HEK293 (cell line): Measurements from ENCODE around the gene SIPA1.

Experiments used
- BCL11A ChIP-seq: fragments of 450-650 bp; formaldehyde crosslinking; IDR thresholded peaks from 2 replicates; pipeline ENCODE4 v1.5.1; 2016; ENCODE audit warnings: low read depth, missing biosample characterization, missing genetic modification characterization
- TRIM28 ChIP-seq: IDR thresholded peaks from 2 replicates; pipeline ENCODE4 v1.6.1; 2011; ENCODE audit warnings: low read length, control low read depth, borderline replicate concordance
- TF ChIP-seq, protein P1 (sequence below): fragments of 450-650 bp; formaldehyde crosslinking; IDR thresholded peaks from 2 replicates; pipeline ENCODE4 v1.5.1; 2016; ENCODE audit warnings: missing biosample characterization, missing genetic modification characterization
- TF ChIP-seq, protein P2 (sequence below): fragments of 450-650 bp; formaldehyde crosslinking; IDR thresholded peaks from 2 replicates; pipeline ENCODE4 v1.5.1; 2016; ENCODE audit warnings: missing biosample characterization, missing genetic modification characterization
- TF ChIP-seq, protein P3 (sequence below): fragments of 450-650 bp; formaldehyde crosslinking; IDR thresholded peaks from 2 replicates; pipeline ENCODE4 v1.5.1; 2016; ENCODE audit warnings: missing biosample characterization, missing genetic modification characterization
- TF ChIP-seq, protein P4 (sequence below): fragments of 450-650 bp; formaldehyde crosslinking; IDR thresholded peaks from 2 replicates; pipeline ENCODE4 v1.5.1; 2016; ENCODE audit warnings: missing biosample characterization, missing genetic modification characterization

DNA sequence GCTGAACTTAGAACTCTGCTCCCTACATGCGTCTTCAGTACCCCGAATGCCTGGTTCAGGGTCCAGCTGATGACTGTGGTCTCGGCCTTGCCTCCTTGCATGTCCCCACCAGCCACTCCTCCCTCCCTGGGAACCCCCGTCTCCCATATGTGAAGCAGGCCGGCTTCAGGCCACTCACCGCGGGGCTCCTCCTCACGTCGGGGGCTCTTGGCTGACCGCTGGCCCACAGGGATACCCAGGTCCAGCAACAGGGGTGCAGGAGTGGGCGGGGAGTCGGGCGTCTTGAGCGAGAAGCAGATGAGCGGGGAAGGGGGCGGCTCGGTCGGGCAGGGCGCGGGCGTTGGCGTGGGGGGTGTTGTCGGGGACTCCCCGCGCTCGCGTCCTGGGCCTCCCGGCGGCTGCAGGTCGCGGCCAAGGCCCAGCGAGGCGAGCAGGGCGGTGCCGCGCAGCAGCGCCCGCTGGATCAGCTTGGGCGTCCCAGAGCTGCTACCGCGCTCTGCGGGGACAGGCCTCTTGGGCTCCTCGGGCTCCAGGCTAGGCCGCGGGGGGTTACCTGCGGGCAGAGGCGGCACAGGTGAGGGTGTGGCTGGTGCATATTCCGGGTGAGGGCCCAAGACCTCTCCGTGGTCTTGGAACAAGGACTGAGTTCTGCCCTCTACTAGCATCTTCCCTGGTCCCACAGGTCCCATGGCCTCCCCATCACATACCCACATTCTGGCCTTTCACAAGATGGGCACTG is 38.5 kb upstream of the SIPA1 start:
- TF ChIP-seq, protein P1, sequence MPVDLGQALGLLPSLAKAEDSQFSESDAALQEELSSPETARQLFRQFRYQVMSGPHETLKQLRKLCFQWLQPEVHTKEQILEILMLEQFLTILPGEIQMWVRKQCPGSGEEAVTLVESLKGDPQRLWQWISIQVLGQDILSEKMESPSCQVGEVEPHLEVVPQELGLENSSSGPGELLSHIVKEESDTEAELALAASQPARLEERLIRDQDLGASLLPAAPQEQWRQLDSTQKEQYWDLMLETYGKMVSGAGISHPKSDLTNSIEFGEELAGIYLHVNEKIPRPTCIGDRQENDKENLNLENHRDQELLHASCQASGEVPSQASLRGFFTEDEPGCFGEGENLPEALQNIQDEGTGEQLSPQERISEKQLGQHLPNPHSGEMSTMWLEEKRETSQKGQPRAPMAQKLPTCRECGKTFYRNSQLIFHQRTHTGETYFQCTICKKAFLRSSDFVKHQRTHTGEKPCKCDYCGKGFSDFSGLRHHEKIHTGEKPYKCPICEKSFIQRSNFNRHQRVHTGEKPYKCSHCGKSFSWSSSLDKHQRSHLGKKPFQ = no peak
- TF ChIP-seq, protein P2, sequence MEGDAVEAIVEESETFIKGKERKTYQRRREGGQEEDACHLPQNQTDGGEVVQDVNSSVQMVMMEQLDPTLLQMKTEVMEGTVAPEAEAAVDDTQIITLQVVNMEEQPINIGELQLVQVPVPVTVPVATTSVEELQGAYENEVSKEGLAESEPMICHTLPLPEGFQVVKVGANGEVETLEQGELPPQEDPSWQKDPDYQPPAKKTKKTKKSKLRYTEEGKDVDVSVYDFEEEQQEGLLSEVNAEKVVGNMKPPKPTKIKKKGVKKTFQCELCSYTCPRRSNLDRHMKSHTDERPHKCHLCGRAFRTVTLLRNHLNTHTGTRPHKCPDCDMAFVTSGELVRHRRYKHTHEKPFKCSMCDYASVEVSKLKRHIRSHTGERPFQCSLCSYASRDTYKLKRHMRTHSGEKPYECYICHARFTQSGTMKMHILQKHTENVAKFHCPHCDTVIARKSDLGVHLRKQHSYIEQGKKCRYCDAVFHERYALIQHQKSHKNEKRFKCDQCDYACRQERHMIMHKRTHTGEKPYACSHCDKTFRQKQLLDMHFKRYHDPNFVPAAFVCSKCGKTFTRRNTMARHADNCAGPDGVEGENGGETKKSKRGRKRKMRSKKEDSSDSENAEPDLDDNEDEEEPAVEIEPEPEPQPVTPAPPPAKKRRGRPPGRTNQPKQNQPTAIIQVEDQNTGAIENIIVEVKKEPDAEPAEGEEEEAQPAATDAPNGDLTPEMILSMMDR (tag by site-specific recombination) = no peak
- TF ChIP-seq BCL11A (tag by site-specific recombination) = no peak
- no peak for TF ChIP-seq TRIM28
- TF ChIP-seq, protein P3, sequence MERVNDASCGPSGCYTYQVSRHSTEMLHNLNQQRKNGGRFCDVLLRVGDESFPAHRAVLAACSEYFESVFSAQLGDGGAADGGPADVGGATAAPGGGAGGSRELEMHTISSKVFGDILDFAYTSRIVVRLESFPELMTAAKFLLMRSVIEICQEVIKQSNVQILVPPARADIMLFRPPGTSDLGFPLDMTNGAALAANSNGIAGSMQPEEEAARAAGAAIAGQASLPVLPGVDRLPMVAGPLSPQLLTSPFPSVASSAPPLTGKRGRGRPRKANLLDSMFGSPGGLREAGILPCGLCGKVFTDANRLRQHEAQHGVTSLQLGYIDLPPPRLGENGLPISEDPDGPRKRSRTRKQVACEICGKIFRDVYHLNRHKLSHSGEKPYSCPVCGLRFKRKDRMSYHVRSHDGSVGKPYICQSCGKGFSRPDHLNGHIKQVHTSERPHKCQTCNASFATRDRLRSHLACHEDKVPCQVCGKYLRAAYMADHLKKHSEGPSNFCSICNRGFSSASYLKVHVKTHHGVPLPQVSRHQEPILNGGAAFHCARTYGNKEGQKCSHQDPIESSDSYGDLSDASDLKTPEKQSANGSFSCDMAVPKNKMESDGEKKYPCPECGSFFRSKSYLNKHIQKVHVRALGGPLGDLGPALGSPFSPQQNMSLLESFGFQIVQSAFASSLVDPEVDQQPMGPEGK (tag by site-specific recombination) = no peak
- TF ChIP-seq, protein P4, sequence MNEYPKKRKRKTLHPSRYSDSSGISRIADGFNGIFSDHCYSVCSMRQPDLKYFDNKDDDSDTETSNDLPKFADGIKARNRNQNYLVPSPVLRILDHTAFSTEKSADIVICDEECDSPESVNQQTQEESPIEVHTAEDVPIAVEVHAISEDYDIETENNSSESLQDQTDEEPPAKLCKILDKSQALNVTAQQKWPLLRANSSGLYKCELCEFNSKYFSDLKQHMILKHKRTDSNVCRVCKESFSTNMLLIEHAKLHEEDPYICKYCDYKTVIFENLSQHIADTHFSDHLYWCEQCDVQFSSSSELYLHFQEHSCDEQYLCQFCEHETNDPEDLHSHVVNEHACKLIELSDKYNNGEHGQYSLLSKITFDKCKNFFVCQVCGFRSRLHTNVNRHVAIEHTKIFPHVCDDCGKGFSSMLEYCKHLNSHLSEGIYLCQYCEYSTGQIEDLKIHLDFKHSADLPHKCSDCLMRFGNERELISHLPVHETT (tag by site-specific recombination) = no peak
